ENCODE measurements around the gene TTLL10. TPM values are rescaled to one million over a fixed set of nuclear protein-coding genes. Genes with fewer than 3 reads are reported as not detected.

TTLL10 gene
- total RNA-seq, 1 donor from 2014 or later: not detected

DNA sequence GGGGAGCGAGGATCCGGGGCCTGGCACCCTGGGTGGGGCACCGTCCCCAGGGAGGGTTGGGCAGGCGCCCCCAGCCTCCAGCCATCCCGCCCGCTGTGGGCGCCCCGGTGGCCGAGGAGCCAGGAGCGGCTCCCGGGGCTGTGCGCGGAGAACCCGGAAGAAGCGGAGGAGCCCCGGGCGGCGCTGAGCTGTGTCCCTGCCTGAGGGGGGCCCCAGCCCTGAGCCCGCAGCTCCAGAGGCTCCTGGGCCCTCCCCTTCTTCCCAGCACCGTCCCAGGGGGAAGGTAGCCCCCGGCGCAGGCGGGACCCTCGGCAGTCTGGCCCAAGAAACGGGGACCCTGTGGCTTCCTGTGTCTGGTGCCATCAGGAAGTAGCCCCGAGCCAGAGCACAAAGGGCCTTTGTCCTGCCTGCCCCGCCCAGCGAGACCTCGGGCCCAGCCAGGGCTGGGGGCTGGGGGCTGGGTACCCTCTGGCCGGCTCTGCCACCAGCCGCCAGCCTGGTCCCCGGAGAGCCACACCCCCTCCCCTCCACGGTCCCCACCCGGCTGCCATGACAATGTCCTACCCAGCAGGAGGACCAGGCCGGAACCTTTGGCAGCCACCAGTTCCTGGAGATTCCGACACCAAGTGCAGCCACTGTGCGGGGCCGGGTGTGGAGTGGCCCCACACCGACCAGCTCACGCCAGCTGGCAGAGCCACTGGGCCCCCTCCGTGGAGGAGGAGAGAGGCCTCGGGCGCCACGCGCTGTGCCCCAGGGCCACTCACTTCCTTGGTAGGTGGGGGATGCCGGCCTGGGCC, 15.6 kb upstream of the TTLL10 start:
- DNase-seq (ENCODE audit: low read depth, low spot score): no peak

DNA sequence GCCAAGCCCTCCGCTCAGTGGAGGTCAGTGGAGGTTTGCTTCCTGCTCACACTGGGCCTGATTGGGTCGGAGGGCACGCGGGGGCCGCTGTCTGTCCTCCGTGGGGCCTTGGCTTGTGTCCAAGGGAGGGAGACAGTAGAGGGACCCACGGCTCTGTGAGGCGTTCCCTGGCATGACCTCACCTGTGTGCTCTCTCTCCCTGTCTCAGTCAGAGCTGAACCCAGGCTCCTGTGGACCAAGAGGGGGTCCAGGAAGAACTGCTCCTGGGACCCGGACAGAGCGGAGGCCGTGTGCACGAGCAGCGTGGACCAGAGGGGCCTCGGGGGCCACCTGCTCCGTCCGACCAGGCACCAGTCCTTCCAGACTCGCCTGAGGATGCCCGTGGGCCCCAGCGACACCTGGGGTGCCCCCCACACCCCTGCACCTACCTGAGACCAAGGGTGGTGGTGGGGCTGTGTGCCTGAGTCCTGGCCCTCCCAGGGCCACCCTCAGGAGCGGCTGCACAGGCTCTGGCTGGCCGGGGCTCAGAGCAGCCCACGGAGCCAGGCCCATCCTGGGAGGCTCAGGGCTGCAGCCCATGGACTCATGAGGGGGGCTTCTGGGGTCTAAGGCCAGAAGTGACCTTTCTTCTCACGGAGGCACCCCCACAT, 13.3 kb upstream of the TTLL10 start:
- no peak for DNase-seq (ENCODE audit: low read depth, low spot score)

DNA sequence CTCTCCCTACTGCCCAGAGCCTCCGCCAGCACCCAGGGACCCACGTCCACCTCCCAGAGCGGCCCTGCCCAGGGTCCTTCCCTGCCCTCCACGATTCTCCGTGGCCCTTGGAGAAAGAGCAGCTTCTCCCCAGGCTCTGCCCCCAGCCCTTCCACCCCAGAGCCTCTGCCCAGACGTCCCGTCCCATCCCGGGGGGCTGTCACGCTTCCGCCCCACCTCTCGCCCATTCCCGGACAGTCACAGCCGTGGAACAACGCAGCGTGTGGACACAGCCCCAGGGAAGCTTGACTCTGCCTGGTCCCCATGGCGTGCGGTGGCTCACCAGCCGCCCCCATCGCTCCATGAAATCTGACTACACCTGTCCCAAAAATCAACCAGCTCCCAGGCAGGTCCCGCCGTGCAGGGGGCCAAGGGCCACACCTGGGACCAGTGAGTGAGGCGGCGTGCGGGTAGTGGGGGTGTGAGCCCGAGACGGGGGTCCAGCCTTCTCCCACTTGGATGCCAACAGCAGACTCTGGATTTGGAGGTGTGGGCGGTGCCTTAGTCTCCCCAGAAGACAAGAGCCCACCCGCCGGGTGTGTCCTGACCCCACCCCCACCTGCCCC, 12.5 kb upstream of the TTLL10 start:
- no peak for DNase-seq (ENCODE audit: low read depth, low spot score)

DNA sequence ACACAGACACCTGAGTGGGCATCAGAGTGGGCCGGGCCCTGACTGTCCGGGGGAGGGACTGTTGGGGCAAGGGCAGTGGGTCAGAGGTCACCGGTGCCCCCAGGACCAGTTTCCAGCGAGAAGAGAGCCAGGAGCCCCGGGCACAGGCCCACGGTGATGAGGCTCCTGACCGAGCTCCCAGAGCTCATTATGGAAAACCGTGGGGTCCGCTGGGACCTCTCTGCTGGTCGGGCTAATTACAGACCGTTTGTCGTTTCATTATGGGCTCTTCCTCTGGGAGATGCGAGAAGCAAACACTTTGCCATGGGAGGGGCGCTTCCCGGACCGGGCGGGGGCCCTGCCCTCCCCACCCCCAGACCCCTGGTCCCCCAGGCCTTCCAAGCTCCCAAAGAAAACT, 12.0 kb upstream of the TTLL10 start:
- DNase-seq (ENCODE audit: low read depth, low spot score): no peak

DNA sequence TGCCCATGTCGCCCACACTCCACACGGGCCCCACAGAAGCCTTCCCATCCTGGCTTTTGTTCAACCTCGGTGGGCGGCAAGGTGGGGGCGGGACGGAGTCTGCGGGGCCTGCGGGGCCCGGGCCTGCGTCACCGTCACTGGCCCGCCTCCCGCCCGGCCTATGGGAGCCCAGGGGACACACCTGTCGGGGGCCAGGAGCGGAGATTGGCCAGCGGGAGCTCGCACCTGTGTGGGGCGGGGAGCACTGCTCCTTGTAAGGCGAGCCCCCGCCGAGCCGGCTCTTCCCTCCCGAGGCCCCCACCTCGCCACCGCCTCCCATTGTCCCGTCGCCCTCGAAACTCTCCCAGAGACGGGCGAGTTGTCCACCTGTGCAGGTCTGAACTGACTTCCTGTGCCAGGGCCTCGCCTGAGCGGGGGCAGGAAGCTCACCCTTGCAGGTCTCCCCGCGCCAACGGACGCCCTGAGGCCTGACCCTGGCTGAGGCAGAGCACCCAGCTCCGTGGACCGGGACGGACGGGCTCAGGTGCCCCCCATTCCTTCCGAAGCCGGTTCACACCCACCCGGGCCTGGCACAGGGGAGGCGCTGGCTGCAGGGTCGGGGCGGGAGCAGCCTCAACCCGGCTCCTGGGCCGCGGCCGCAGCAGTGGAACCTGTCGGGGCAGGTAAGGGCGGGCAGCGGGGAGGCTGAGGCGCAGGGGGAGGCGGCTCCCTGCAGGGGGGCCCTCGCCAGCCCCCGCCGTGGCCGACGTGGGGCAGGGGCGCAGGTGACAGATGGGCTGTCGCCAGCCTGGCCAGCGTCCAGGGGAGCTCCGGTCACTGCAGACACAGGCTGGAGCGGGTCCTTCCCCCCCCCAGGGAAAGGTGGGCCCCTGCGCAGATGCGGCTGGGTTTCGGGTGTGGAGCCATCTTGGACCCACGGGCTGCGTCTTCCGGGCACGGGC, 10.8 kb upstream of the TTLL10 start:
- no peak for DNase-seq (ENCODE audit: low read depth, low spot score)

DNA sequence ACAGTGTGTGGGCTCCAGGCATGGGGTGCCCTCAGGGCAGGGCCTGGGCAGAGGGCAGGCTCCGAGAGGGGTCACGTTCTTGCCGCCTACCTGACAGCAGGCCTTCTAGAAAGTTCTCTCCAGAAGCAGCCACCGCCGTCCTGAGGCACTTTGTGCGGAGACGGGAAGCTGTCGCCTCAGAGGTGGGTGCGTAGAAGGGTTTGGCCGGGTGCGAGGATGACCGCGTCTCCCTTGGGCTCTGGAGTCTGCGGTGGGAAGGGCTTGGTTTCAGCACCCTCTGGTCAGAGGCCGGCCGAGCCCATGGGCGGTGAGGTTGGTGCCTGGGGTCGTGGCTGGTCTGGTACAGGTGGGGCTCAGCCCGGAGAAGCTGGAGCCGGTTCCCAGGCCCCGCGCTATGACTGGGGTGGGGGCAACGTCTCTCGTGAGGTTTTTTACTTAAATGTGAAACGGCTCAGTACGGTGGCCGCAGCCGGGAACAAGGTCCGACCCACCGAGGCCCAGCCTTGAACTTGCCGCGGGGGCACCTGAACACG, 10.1 kb upstream of the TTLL10 start:
- no peak for DNase-seq (ENCODE audit: low read depth, low spot score)

DNA sequence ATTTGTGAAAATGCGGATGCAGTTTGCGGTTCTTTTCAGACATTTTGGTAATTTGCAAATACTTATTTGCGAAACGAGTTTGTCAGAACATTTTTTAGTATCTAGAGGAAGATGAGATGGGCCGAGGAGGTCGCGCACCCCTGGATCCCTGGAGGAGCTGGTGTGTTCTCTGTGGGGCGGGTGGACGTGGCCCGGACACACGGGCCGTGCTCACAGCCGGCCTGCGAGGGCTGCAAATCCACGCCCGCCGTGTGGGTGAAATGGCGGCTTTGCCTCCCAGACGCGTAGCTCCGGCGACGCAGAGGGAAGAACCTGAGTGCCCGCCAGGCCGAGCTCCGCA, 9.3 kb upstream of the TTLL10 start:
- DNase-seq (ENCODE audit: low read depth, low spot score): no peak

DNA sequence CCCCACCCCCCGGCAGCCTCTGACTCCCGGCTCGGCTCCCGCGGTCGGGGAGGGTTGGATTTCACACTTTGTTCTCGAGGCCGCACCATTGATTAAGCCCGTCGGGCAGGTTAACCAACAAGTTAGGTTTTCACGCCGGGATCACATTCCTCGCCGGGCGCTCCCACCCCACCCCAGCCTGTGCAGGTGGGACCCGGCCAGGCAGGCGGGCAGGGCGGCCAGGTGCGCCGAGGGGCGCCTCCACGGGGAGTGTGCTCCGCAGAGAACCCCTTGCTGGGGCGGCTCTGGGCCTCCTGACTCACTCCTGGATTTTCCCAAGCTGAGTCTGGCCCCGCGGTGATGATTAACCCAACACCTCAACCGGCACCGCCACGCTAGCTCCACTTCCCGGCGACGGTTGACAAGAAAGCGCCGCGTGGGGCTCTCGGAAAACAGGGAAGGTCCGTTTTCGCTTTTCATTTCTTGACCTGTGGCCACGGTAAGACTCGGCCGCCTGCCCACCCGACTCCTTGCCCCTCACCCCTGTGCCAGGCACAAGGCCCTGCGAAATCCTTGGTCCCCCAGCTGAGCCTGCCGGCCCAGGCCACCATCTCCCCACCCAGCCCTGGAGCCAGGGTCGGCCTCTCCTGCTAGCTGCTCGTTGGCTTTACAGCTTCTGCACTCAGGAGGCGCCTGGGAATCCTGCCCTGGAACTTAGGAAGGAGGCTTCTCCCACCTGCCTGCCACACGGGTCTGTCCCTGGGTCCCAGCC, 8.8 kb upstream of the TTLL10 start:
- DNase-seq (ENCODE audit: low read depth, low spot score): no peak

DNA sequence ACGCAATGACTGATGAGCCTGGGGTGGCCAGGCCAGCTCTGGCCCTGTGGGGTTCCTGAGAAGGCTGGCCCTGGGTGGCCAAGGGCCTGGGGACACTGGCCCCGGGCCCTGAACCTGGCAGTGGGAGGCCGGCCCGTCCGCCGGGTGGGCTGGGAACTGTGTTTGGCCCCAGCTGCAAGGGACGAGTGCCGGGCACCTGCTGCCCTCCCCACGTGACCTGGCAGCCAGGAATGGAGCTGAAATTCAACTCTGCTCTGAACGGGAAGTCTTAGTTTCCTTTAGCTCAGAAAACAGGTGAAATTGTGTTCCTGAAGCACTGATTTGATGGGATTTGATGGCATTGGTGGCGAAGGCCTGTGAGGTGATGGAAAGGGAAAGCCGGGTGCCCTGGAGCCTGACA, 8.2 kb upstream of the TTLL10 start:
- DNase-seq (ENCODE audit: low read depth, low spot score): no peak

DNA sequence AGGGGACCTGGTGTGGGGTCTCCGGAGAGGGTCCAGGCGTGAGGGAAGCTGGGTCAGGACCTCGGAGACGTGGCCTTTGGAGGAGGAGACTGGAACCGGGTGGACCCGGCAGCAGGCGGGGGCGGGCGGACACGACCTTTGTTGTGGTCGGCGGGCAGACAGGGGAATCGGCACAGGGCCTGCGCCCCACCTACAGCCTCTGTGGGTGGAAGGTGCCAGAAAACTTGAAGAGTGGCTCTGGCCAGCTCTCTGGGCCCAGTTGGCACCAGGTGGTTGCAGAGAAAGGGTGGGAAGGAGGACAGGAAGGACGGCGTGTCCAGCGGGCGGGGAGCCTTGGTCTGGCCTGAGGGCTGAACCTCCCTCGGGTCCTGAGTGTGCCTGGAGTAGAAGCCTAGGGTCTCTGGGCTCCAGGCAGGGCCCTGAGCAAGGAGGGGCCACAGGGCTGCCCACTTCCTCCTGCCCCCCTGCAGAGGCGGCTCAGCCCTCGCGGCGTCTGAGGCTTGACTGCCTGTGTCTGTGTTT, 7.7 kb upstream of the TTLL10 start:
- DNase-seq (ENCODE audit: low read depth, low spot score): no peak

DNA sequence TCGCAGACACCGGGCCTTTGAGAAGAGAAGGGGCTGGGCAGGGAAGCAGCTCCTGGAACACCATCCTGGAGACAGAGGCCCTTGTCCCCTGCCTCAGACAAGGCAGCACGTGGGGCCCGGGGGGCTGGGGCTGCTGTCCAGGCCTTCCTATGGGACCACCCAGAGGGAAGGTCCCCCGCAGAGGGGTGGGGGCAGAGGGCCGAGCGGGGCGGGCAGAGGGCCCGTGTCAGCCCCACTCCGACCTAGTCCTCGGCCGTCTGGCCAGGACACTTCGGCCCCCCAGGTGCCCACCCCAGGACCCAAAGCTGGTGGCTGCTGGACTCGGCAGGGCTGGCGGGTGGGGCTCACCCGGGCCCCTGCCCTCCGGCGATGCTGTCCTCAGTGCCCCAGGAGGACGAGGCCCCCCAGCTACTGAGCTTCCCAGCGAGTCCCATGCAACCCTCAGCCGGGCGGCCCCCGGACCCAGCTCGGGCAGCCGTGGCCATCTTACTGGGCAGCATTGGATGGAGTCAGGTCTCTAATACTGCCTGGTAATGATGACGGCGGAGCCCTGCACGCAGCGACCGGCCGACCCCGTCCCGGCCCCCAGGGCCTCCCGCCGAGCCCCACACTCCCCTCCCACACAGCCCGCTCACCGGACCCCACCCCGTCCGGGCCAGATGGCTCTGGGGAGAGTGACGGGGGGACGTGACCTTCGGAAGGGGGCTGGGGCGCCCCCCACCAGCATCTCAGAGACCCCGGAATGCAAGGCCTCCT, 6.9 kb upstream of the TTLL10 start:
- no peak for DNase-seq (ENCODE audit: low read depth, low spot score)

DNA sequence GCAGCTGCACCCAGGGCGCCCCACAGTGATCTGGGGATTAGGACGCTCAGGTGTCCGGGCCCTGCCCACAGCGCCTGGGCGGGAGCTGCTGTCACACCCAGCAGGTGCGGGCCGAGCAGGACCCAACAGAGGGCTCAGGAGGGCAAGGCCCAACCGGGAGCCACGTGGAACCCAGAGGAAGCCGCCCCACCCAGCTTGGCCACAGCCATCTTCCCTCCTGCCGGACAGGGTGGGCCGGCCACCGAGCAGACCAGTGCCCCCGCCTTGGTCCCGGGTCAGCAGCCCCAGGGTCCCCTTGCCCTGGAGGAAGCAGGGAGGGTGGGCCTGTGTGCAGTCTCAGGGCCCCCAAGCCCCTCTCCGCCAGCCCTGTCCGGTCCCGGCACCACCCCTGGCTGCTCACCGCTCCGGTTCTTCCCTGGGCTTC, 6.3 kb upstream of the TTLL10 start:
- no peak for DNase-seq (ENCODE audit: low read depth, low spot score)

DNA sequence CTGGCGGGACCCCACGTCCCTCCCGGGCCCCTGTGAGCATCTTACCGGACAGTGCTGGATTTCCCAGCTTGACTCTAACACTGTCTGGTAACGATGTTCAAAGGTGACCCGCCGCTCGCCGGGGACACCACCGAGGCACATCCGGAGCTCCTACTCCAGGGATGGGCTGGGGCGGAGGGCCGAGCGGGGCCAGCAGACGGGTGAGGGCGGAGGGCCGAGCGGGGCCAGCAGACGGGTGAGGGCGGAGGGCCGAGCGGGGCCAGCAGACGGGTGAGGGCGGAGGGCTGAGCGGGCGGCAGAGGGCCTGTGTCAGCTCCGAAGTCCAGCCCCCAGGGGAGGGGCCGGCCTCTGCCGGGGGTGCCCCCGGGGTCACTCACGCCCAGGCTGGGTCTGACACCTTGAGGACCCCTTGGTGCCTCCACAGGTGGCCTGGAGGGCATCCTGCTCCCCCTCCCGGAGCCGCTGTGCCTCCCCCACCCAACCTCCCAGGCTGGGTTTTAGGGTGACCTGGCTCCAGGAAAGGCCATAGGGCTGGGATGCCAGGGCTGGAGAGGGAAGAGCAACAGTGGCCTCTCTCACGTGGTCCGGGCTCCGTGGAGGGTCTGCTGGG, 5.7 kb upstream of the TTLL10 start:
- no peak for DNase-seq (ENCODE audit: low read depth, low spot score)

DNA sequence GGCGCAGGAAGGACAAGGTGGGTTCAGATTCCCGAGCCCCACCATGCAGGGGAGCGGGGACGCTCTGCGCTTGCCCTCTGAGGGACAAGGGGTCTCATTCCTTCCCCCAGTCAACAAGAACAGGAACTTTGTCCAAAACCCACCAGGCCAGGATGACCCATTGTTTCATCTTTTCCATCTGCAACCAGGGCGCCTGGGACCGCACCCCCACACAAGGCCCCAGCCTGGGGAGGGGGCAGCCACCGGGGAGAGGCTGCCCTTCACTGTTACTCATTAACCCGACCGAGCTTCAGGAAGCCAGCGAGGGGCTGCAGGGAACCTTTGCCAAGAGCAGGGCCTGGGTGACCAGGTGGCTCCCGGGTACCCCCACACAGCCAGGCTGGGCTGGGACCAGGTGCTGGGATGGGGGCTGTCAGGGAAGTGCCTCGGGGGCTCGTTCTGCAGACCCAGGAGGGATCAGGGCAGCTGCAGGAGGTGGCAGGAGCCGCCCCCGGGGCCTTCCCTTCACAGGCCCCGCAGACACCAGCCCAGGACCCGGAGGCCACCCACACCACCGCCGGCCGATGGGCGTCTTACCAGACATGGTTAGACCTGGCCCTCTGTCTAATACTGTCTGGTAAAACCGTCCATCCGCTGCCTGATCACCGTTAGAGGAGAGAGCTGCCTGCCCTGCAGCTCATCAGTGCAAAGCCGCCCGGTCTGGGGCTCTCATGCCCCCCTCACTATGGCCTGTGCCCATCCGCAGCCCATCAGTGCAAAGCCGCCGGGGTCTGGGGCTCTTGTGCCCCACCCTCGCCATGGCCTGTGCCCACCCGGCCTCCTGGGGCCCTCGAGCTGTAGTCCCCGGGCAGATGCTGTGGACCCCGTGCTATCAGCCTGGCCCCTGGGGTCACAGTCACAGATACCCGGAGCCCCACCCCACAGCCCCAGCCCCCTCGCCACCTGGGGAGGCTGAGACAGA, 4.9 kb upstream of the TTLL10 start:
- DNase-seq (ENCODE audit: low read depth, low spot score): no peak

DNA sequence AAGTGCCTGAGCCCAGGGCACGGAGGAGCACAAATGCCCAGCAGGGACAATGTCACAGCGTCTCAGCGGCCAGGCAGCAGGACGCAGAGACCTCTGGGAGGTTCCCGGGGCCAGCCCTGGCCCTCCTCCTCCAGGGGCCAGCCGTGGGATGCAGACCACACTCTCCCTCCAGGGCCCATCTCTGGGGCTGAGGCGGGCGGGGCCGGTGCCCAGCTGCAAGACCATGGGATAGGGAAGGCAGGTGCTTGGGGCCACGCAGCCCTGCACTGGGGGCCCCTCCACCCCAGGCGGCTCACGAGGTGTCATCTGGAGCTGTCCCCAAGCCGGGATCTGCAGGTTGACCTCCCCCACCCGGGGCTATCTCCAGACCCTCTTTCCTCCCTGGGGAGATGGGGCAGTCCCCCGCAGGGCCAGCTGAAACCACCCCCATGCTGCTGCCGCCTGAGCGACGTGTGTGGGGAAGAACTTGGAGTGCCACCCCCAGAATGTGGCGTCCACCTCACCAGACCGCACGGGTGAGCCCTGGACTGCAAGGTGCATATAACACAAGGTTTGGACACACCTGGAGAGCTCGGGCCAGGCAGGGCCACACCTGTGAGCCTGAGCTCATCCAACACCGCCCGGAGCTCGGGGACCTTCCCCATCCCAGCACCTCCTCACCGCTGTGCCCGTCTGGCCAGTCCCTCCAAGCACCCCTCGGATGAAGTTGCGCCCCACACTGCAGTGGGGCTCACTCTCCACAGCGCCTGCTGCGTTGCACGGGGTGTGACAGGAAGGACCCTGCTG, 4.1 kb upstream of the TTLL10 start:
- no peak for DNase-seq (ENCODE audit: low read depth, low spot score)

DNA sequence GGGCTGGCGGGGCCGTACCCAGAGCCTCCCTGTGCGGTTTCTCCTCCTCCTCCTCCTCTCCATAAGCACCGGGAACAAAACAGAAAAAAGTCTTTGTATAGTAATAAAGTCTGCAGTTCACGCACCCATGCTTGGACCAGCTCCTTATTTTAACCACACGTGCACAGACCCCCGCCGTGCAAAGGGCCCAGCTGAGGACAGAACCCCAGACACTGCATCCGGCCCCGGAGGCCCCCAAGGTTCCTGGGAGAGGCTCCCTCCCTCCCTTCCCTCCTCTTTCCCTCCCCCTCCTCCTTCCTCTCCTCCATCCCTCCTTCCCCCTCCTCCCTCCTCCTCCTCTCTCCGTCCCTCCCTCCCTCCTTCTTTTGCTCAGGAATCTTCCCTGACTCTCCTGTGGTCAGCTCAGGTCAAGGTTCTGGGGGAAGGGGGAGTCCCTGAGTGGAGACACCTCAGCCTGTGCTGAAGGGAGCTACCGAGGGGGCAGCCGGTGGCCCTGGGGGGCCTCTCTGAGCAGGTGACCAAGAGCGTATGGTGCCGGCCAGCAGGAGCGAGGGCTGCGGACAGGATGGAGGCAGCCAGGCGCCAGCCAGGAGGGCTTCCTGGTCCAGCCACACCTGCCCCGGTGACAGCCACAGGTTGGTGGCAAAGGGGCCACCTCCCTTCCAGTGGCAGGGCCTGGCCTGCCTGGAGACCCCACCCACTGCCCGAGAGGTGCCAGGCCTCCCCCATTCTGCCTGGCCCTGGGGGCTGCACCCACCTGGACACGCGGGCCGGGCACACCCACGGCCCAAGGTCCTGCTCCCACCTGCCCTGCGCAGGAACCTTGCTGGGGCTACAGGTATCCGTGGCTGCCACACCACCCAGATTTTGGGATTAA, 3.2 kb upstream of the TTLL10 start:
- DNase-seq (ENCODE audit: low read depth, low spot score): no peak
